ENCODE data around the gene S100PBP. TPM values are rescaled to one million over a fixed set of nuclear protein-coding genes. Genes with fewer than 3 reads are reported as not detected.

The S100PBP gene
- total RNA-seq, 2 donors from 2014 or later: 15.6 to 27.0 TPM

GRCh38 chr1:32779242-32779641 is 38.2 kb upstream of the S100PBP start:
- ATAC-seq: no peak
- intact Hi-C loops (cut with DNase I): no loop called here
- H3K4me3 ChIP-seq: no peak overlapping the region
- peaks cover 0 to 2% (median 0%) of the 10 kb centered on the region in 3 donors for H3K9me3 ChIP-seq
- peaks cover 8% of the 10 kb centered on the region for H3K4me1 ChIP-seq
- H3K27me3 ChIP-seq: no peaks in the 10 kb centered on the region
- H3K36me3 ChIP-seq (replicated peaks in 1 of 2; ENCODE audit: insufficient read depth in 1 of 2, low read depth in 2 of 2): peaks cover 12 to 24% of the 10 kb centered on the region in 2 donors
- H3K27ac ChIP-seq: no peak overlapping the region
- WGBS, 2 donors: 84 to 94% methylated on average over 5 of the region's 5 CpGs
- TF ChIP-seq POLR2A (IDR thresholded peaks at IDR 0.05) (no peak), CTCF (IDR thresholded peaks at IDR 0.05) (no peak)
- no peak for DNase-seq

GRCh38 chr1:32780005-32780404 is 37.4 kb upstream of the S100PBP start:
- Histone ChIP-seq H3K27me3 (no peaks in the 10 kb centered on the region), H3K4me1 (peaks cover 6% of the 10 kb centered on the region), H3K9me3 (peaks cover 0 to 2% (median 0%) of the 10 kb centered on the region in 3 donors), H3K27ac (no peak overlapping the region), H3K36me3 (replicated peaks in 1 of 2; ENCODE audit: insufficient read depth in 1 of 2, low read depth in 2 of 2) (peaks cover 12 to 26% of the 10 kb centered on the region in 2 donors), H3K4me3 (no peak overlapping the region)
- TF ChIP-seq CTCF (IDR thresholded peaks at IDR 0.05): no peak
- no peak for TF ChIP-seq POLR2A (IDR thresholded peaks at IDR 0.05)
- 90 to 95% methylated on average over 8 of the region's 8 CpGs for WGBS, 2 donors
- ATAC-seq (no peak), DNase-seq (no peak)
- intact Hi-C loops (cut with DNase I): no loop called here

GRCh38 chr1:32780628-32781234 is 36.7 kb upstream of the S100PBP start:
- Histone ChIP-seq H3K9me3 (peaks cover 0 to 2% (median 0%) of the 10 kb centered on the region in 3 donors), H3K27ac (no peak overlapping the region), H3K4me1 (no peaks in the 10 kb centered on the region), H3K27me3 (no peaks in the 10 kb centered on the region), H3K36me3 (replicated peaks in 1 of 2; ENCODE audit: insufficient read depth in 1 of 2, low read depth in 2 of 2) (peaks cover 10 to 26% of the 10 kb centered on the region in 2 donors), H3K4me3 (no peak overlapping the region)
- WGBS, 2 donors: 77% methylated on average over 8 of the region's 8 CpGs
- intact Hi-C loops (cut with DNase I): no loop called here
- no peak for DNase-seq
- no peak for ATAC-seq
- TF ChIP-seq POLR2A (IDR thresholded peaks at IDR 0.05) (no peak), CTCF (IDR thresholded peaks at IDR 0.05) (no peak)

- Histone ChIP-seq H3K36me3 (replicated peaks in 1 of 2; ENCODE audit: insufficient read depth in 1 of 2, low read depth in 2 of 2) (peaks cover 7 to 28% of the 10 kb centered on the region in 2 donors), H3K27me3 (no peaks in the 10 kb centered on the region), H3K4me1 (no peaks in the 10 kb centered on the region), H3K4me3 (no peak overlapping the region), H3K9me3 (peaks cover 0 to 2% (median 0%) of the 10 kb centered on the region in 3 donors), H3K27ac (no peak overlapping the region)
- TF ChIP-seq CTCF (IDR thresholded peaks at IDR 0.05): no peak
- no peak for TF ChIP-seq POLR2A (IDR thresholded peaks at IDR 0.05)
- intact Hi-C loops (cut with DNase I): no loop called here
- DNase-seq: no peak
- ATAC-seq: no peak
- WGBS, 2 donors: 88 to 97% methylated on average over 4 to 5 of the region's 5 CpGs
Measured at GRCh38 chr1:32782086-32782485, 35.4 kb upstream of the S100PBP start.

- TF ChIP-seq POLR2A (IDR thresholded peaks at IDR 0.05): no peak
- intact Hi-C loops (cut with DNase I): no loop called here
- Histone ChIP-seq H3K27ac (no peak overlapping the region), H3K4me3 (no peak overlapping the region), H3K27me3 (no peaks in the 10 kb centered on the region), H3K9me3 (no peaks in the 10 kb centered on the region), H3K4me1 (no peaks in the 10 kb centered on the region), H3K36me3 (replicated peaks in 1 of 2; ENCODE audit: insufficient read depth in 1 of 2, low read depth in 2 of 2) (peaks cover 7 to 30% of the 10 kb centered on the region in 2 donors)
- DNase-seq (no peak), ATAC-seq (no peak)
- WGBS, 2 donors: 98 to 99% methylated on average over 5 of the region's 5 CpGs
Measured at GRCh38 chr1:32783851-32784250, 33.6 kb upstream of the S100PBP start.
